Kidney (tissue), 14 donors: ENCODE measurements around the gene MAPK8. TPM values are rescaled to one million over a fixed set of nuclear protein-coding genes. Genes with fewer than 3 reads are reported as not detected.

Experiments used
- DNase-seq, 5 donors: peaks; one replicate each; pipeline ENCODE4 v3.0.0-alpha.2; 2013 to 2020
- FAIRE-seq: peaks from 2 replicates; lab custom pipeline; 2012; peaks lifted over from hg19 to GRCh38; lab: Jason Lieb, UNC
- H3K27ac ChIP-seq, 2 donors: one replicate each; pipeline ENCODE4 v1.7.0; 2013; ENCODE audit warnings: low read depth in 2 of 2, low read length in 2 of 2, inconsistent platforms in 1 of 2
- H3K27me3 ChIP-seq: one replicate; pipeline ENCODE4 v1.7.1; 2013; ENCODE audit warnings: low read length, inconsistent platforms; ENCODE audit not compliant: control insufficient read depth, insufficient read depth
- H3K36me3 ChIP-seq, 3 donors: one replicate each; pipeline versions ENCODE4 v1.7.0 to v1.7.1; 2013; ENCODE audit warnings: low read length in 3 of 3, control low read depth in 1 of 3, inconsistent platforms in 1 of 3; ENCODE audit not compliant: insufficient read depth in 3 of 3, control insufficient read depth in 2 of 3
- H3K4me1 ChIP-seq, 3 donors: one replicate each; pipeline versions ENCODE4 v1.7.0 to v1.7.1; 2013; ENCODE audit warnings: low read length in 3 of 3, inconsistent platforms in 1 of 3, low read depth in 1 of 3; ENCODE audit not compliant: control insufficient read depth in 2 of 3, insufficient read depth in 2 of 3
- H3K4me3 ChIP-seq, 3 donors: one replicate each; pipeline versions ENCODE4 v1.7.0 to v1.8.1; 2013; ENCODE audit warnings: low read length in 3 of 3, control low read depth in 1 of 3, inconsistent platforms in 1 of 3
- H3K9ac ChIP-seq, 3 donors: one replicate each; pipeline versions ENCODE4 v1.7.0 to v1.7.1; 2013; ENCODE audit warnings: low read length in 3 of 3, control low read depth in 1 of 3, inconsistent platforms in 1 of 3
- H3K9me3 ChIP-seq, 3 donors: one replicate each; pipeline versions ENCODE4 v1.7.0 to v1.7.1; 2013; ENCODE audit warnings: low read length in 3 of 3, control low read depth in 1 of 3, inconsistent platforms in 1 of 3; ENCODE audit not compliant: control insufficient read depth in 2 of 3, insufficient read depth in 1 of 3
- CTCF ChIP-seq: IDR thresholded peaks from 3 replicates; pipeline ENCODE4 v1.5.1; 2012; ENCODE audit warnings: mild to moderate bottlenecking, moderate library complexity, borderline replicate concordance; ENCODE audit not compliant: insufficient read depth; ENCODE audit errors: extremely low read depth
- intact Hi-C: fragments of 100-400 bp; cut with DNase I; formaldehyde crosslinking; loops from one replicate; pipeline ENCODE4 v1.11.1; 2022
- polyA plus RNA-seq: library from polyadenylated mRNA; stranded (reverse); fragments of 350-450 nt; fragmentation: Illumina TruSeq; extraction: RNeasy Lipid Tissue Mini Kit (QIAGEN cat#74804); gene quantifications from one replicate; pipeline ENCODE4 v1.2.3, GENCODE V29; 2014; ENCODE audit warnings: low read depth, low replicate concordance; ENCODE audit not compliant: insufficient read depth
- total RNA-seq: library from RNA; stranded (reverse); fragmentation: NEBNext Ultra II Directional; extraction: Animal tissue kit (Norgen Biotek cat#: 25700); gene quantifications from one replicate; pipeline ENCODE4 v1.2.1, GENCODE V29; 2021
- donor health status: control.
- donor health status: control.
- donor health status: control.
- donor health status: control.
- donor health status: control.
- donor health status: DM: yes; HTN: yes; CAD: no.
- donor health status: Normal renal cell carcinoma (clear cell type).

The MAPK8 gene
- total and polyA plus RNA-seq, 2 donors from 2014 or later = 17.0 to 36.7 TPM

- H3K9me3 ChIP-seq = peaks cover 0 to 6% (median 0%) of the 10 kb centered on the region in 3 donors
- H3K4me1 ChIP-seq = peaks cover 0 to 15% (median 10%) of the 10 kb centered on the region in 3 donors
- no peak overlapping the region for H3K27ac ChIP-seq
- no peak for FAIRE-seq
- no peaks in the 10 kb centered on the region for H3K36me3 ChIP-seq
- DNase-seq = peak in 1 of 5 donors; percentile 14
- no peak overlapping the region for H3K4me3 ChIP-seq
- no peak overlapping the region for H3K9ac ChIP-seq
- TF ChIP-seq CTCF = no peak
- no peaks in the 10 kb centered on the region for H3K27me3 ChIP-seq
- intact Hi-C loops = no loop called here
These were observed 20.8 kb upstream of the MAPK8 start for GRCh38 chr10:48285710-48286109.

GRCh38 chr10:48286356-48286755 is 20.1 kb upstream of the MAPK8 start:
- no peak for DNase-seq
- Histone ChIP-seq H3K27ac (no peak overlapping the region), H3K4me3 (no peak overlapping the region), H3K36me3 (no peaks in the 10 kb centered on the region), H3K4me1 (peaks cover 0 to 15% (median 10%) of the 10 kb centered on the region in 3 donors), H3K9ac (no peak overlapping the region), H3K9me3 (peaks cover 0 to 6% (median 0%) of the 10 kb centered on the region in 3 donors), H3K27me3 (no peaks in the 10 kb centered on the region)
- no peak for FAIRE-seq
- intact Hi-C loops = no loop called here
- no peak for TF ChIP-seq CTCF

- peaks cover 0 to 6% (median 0%) of the 10 kb centered on the region in 3 donors for H3K9me3 ChIP-seq
- H3K9ac ChIP-seq = no peak overlapping the region
- DNase-seq (peak in 1 of 5 donors; percentile 14), FAIRE-seq (no peak)
- no peaks in the 10 kb centered on the region for H3K36me3 ChIP-seq
- no peaks in the 10 kb centered on the region for H3K27me3 ChIP-seq
- peaks cover 0 to 15% (median 10%) of the 10 kb centered on the region in 3 donors for H3K4me1 ChIP-seq
- intact Hi-C loops = no loop called here
- H3K4me3 ChIP-seq = no peak overlapping the region
- no peak for TF ChIP-seq CTCF
- peak overlapping the region; percentile 32 to 47 for H3K27ac ChIP-seq
These were observed 18.8 kb upstream of the MAPK8 start for GRCh38 chr10:48287417-48288391.
